Adrenal gland (tissue), 5 donors: ENCODE results near the gene CNTN5.

ENCODE experiments used
- CTCF ChIP-seq, 6 experiments: fragments of 450-650 bp in 4 of 6; fragments of 200-600 bp in 2 of 6; sonication (generic) in 1 of 6; IDR thresholded peaks; 1 replicate in 5 of 6; 2 replicates in 1 of 6; pipeline versions ENCODE4 v1.5.1 to v1.8.0; 2016 to 2021; ENCODE audit warnings: antibody characterized with exemption in 6 of 6, mild to moderate bottlenecking in 2 of 6, moderate library complexity in 1 of 6
- POLR2A ChIP-seq, 2 donors: fragments of 450-650 bp; IDR thresholded peaks; one replicate each; pipeline ENCODE4 v1.6.1; 2017; ENCODE audit warnings: antibody characterized with exemption in 2 of 2, mild to moderate bottlenecking in 2 of 2, moderate library complexity in 1 of 2
- donor health status: DM: no; HTN: no; CAD: no.

GRCh38 chr11:99238401-99238800, 217.7 kb downstream of the CNTN5 start:
- TF ChIP-seq CTCF (IDR thresholded peaks at IDR 0.05) (no peak), POLR2A (IDR thresholded peaks at IDR 0.05) (no peak)
